Ovary (tissue), 3 donors: ENCODE results near the gene CD28.

Experiments used
- CTCF ChIP-seq, 3 donors: fragments of 450-650 bp in 2 of 3; fragments of 200-600 bp in 1 of 3; IDR thresholded peaks; one replicate each; pipeline versions ENCODE4 v1.5.1 to v1.8.0; 2016 to 2022; ENCODE audit warnings: antibody characterized with exemption in 3 of 3, mild to moderate bottlenecking in 1 of 3
- POLR2A ChIP-seq: fragments of 450-650 bp; IDR thresholded peaks from one replicate; pipeline ENCODE4 v1.6.1; 2017; ENCODE audit warnings: antibody characterized with exemption, mild to moderate bottlenecking, moderate library complexity
- donor health status: DM: no; HTN: no; CAD: no.

GRCh38 chr2:203781151-203781550 is 74.7 kb downstream of the CD28 start:
- TF ChIP-seq POLR2A (no peak), CTCF (IDR thresholded peaks at IDR 0.05) (no peak)
